Measurements from ENCODE around the gene CREBZF. TPM values are rescaled to one million over a fixed set of nuclear protein-coding genes. Genes with fewer than 3 reads are reported as not detected.

The CREBZF gene
- total and polyA plus RNA-seq, 9 of the 15 experiments (the other 6 are each of a cell fraction or from before 2014, with no cell fraction given): 7.2 to 70.2 (median 40.5) TPM

DNA sequence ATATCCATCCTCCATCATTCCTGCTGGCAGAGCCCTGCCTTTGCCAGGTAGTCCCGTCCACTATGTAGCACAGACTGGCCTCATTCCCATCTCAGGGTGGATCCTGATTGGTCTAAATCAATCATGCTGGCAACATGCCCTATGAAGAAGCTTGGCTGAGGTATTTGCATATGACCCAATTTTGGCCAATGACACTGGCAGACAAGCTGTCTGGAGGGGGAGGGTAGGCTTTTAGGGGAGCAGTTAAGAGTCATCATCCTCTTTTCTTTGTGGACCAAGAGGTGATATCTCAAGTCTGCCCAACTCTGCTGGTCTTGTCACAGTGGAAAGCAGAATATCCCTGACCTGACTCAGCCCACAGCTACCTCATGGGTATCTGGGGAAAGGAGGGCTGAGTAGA is 16.0 kb upstream of the CREBZF start:
- TF ChIP-seq ARID2 (IDR thresholded peaks at IDR 0.05): no peak
- TF ChIP-seq TBP (optimal IDR thresholded peaks at IDR 0.05; ENCODE audit: low read depth, low read length): no peak
- TF ChIP-seq TBL1XR1 (IDR thresholded peaks at IDR 0.05; ENCODE audit: low read length in 2 of 2): no peak
- TF ChIP-seq HMG20A (CRISPR knock-in tag; conservative IDR thresholded peaks at IDR 0.05): no peak
- TF ChIP-seq KDM4B (IDR thresholded peaks at IDR 0.05; ENCODE audit: borderline replicate concordance in 2 of 2, low read depth in 1 of 2): no peak
- no peak for TF ChIP-seq KDM5B (IDR thresholded peaks at IDR 0.05; ENCODE audit: insufficient replicate concordance, low read depth, low read length)
- TF ChIP-seq ZNF274 (IDR thresholded peaks at IDR 0.05; ENCODE audit: borderline replicate concordance, low read depth, low read length): no peak
- TF ChIP-seq ILF3 (IDR thresholded peaks at IDR 0.05; ENCODE audit: borderline replicate concordance): no peak
- TF ChIP-seq TAF7 (tag; IDR thresholded peaks at IDR 0.05): no peak
- TF ChIP-seq CHD4 (IDR thresholded peaks at IDR 0.05; ENCODE audit: insufficient read depth, insufficient replicate concordance, low read depth, low read length, poor library complexity, severe bottlenecking): no peak
- TF ChIP-seq SAFB (IDR thresholded peaks at IDR 0.05; ENCODE audit: borderline replicate concordance, low read depth, low read length): no peak
- TF ChIP-seq ZNF124 (CRISPR knock-in tag; IDR thresholded peaks at IDR 0.05): no peak
- no peak for TF ChIP-seq FOXO4 (CRISPR knock-in tag; IDR thresholded peaks at IDR 0.05)
- TF ChIP-seq ERF (CRISPR knock-in tag; IDR thresholded peaks at IDR 0.05): no peak
- TF ChIP-seq SLC30A9 (CRISPR knock-in tag; IDR thresholded peaks at IDR 0.05): no peak
- TF ChIP-seq NFRKB (IDR thresholded peaks at IDR 0.05; ENCODE audit: low read depth): no peak
- TF ChIP-seq, protein P1, sequence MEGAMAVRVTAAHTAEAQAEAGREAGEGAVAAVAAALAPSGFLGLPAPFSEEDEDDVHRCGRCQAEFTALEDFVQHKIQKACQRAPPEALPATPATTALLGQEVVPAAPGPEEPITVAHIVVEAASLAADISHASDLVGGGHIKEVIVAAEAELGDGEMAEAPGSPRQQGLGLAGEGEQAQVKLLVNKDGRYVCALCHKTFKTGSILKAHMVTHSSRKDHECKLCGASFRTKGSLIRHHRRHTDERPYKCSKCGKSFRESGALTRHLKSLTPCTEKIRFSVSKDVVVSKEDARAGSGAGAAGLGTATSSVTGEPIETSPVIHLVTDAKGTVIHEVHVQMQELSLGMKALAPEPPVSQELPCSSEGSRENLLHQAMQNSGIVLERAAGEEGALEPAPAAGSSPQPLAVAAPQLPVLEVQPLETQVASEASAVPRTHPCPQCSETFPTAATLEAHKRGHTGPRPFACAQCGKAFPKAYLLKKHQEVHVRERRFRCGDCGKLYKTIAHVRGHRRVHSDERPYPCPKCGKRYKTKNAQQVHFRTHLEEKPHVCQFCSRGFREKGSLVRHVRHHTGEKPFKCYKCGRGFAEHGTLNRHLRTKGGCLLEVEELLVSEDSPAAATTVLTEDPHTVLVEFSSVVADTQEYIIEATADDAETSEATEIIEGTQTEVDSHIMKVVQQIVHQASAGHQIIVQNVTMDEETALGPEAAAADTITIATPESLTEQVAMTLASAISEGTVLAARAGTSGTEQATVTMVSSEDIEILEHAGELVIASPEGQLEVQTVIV (CRISPR knock-in tag; IDR thresholded peaks at IDR 0.05; ENCODE audit: borderline replicate concordance): no peak
- TF ChIP-seq, protein P2, sequence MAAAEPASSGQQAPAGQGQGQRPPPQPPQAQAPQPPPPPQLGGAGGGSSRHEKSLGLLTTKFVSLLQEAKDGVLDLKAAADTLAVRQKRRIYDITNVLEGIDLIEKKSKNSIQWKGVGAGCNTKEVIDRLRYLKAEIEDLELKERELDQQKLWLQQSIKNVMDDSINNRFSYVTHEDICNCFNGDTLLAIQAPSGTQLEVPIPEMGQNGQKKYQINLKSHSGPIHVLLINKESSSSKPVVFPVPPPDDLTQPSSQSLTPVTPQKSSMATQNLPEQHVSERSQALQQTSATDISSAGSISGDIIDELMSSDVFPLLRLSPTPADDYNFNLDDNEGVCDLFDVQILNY (CRISPR knock-in tag; IDR thresholded peaks at IDR 0.05): no peak
- Histone ChIP-seq H3K27me3 (ENCODE audit: control insufficient read depth in 2 of 2, insufficient read depth in 2 of 2, low read length in 2 of 2) (peaks cover 0 to 22% of the 10 kb centered on the region in 2 experiments; a peak in 4 of 5 replicates), H3K4me3 (no peak overlapping the region), H3K9me3 (replicated peaks; ENCODE audit: control insufficient read depth, insufficient read depth, low read depth, low read length) (no peaks in the 10 kb centered on the region), H3K4me1 (replicated peaks in 1 of 2; ENCODE audit: control insufficient read depth in 2 of 2, insufficient read depth in 2 of 2, low read length in 2 of 2) (peaks cover 0 to 9% of the 10 kb centered on the region in 2 experiments; a peak in 1 of 5 replicates), H4K20me1 (replicated peaks; ENCODE audit: control insufficient read depth, insufficient read depth, low read length) (no peaks in the 10 kb centered on the region), H2AFZ (ENCODE audit: low read depth, low read length) (no peak overlapping the region), H3K9me1 (ENCODE audit: control insufficient read depth, insufficient read depth, low read length) (no peaks in the 10 kb centered on the region), H3K9ac (ENCODE audit: insufficient read depth in 1 of 2, low read depth in 2 of 2, low read length in 2 of 2) (no peak overlapping the region), H3K36me3 (ENCODE audit: control insufficient read depth, insufficient read depth, low read length) (no peaks in the 10 kb centered on the region), H3K4me2 (ENCODE audit: insufficient read depth, low read length) (no peak overlapping the region), H3K27ac (ENCODE audit: extremely low read depth, low read depth, low read length) (no peak overlapping the region), H3K79me2 (ENCODE audit: control insufficient read depth, insufficient read depth, low read length) (no peaks in the 10 kb centered on the region)
- no TSS peak for BruUV-seq (replicated peaks)
- in situ Hi-C loops (cut with MboI): no loop called here
- intact Hi-C loops (cut with micrococcal nuclease): no loop called here
- 0% methylated on average over 1 of the region's 1 CpG for WGBS (ENCODE audit: insufficient coverage, low coverage, missing lambda C conversion rate)
- no peak for FAIRE-seq
- ChIA-PET POLR2A (interaction anchor here (1.7 to 2.4 kb wide), 2 partner anchors 9 to 16 kb away, joined by 6 to 7 read pairs; partner anchors contain the start of gene CREBZF), CTCF (ENCODE audit: low intra/inter-chr PET ratio) (no interaction called here)
- DNase-seq (ENCODE audit: extremely low read depth in 1 of 4, low spot score in 3 of 4): no peak
- no peak for ATAC-seq

Data from K562 (cell line).